ELR (cell line): ENCODE results near the gene PAX2.

Experiments
- DNase-seq: peaks from one replicate; pipeline ENCODE4 v3.0.0-alpha.2; 2015; ENCODE audit warnings: low read depth

Gene PAX2

DNA sequence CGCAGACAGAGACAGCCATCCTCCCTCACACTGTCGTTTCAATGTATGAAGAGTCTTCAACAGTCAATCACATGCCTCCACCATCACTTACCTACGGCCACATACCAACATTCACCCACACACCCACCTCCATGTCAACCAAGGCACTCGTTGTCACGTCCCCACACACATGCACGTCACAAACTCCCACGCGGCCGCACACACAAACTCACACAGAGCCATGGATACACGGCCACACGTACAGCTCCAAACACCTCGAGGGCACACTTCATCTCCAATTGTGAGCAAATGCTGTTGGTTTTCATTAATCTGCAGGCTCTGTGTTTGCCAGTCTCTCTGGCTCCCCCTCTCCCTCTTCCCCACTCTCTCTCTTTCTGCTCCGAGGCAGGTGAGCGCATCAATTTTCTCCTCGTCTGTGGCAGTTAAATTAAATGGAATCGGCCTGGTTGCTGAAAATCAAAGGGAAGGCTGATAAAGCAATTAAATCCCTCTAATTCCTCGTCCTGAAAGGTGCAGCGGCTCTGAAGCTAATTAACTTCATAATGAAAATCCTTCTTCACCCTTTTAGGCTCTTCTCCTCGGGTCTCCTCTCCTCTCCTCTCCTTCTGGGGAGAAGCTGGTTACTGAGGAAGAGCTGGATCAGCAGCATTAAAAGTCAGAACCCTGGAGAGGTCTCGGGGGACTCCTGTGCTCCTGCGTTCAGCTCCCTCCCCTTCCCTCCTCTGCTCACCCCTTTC, 113.5 kb downstream of the PAX2 start:
- no peak for DNase-seq

DNA sequence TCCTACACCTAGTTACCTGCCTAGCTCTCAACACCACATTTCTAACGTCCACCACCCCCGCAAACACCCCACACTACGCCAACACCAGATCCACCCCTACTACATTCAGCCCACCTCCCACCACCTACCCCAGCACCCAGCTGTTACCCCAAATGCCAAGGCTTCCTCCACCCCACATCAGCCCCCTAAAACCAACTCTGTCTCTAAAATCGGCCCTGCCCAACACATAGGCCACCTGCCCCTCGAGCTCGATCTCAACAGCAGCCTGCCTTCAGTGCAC, 114.0 kb downstream of the PAX2 start:
- DNase-seq, result no peak

DNA sequence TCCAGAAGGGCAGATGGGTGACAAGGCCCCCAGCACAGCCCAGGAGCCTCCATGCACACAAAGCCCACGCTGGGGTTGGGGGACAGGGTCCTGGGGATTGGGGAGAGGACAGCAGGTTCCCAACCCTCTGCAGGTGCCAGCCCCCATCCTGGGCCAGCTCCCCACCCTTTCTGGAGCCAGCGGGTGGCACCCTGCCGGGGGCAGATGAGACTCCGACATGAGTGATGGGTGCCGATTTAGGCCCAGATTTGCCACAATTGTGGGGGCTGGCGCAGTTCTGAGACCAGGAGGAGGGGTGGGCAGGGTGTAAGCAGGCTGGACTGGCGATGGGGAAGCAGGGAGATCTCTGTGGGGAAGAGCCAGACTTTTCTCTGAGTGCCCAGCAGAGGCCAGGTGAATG, 118.1 kb downstream of the PAX2 start:
- no peak for DNase-seq

DNA sequence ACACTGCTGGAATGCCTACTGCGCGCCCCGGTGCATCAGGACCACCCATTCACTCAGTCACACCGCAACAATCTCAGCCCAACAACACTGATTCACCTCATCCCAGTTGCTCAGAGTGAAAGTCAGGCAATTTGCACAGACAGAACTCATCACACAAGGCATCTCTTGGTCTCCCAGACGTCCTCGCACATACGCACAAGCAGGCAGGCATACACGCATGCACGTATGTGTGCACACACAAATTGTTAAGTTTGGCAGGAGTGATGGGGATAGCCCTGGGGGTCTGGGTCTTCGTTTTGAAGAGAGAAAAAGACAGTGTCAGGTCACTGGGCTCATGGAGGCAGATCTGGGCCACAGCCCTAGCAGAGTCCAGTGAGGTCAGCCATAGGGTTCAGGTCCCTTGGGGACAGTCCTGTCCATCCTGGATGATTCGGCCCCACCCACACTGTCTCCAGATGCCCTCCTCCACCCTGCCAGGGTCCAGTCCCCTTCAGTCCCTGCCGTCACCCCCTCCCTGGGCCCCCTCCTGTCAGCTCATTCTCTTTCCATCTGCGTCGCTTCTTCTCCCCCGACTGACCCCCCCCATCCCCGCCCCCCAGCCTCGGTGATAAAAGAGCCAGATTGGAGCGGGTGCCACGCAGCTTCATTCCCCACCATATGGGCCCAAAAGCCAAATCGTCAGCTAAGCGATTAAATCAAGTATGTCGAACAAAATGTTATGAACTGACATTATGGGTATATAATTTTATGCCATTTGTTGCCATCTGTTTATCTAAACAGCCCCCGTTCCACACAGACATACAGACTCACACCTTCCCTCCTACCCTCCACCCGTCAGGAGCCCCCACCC, 118.9 kb downstream of the PAX2 start:
- DNase-seq, result no peak

DNA sequence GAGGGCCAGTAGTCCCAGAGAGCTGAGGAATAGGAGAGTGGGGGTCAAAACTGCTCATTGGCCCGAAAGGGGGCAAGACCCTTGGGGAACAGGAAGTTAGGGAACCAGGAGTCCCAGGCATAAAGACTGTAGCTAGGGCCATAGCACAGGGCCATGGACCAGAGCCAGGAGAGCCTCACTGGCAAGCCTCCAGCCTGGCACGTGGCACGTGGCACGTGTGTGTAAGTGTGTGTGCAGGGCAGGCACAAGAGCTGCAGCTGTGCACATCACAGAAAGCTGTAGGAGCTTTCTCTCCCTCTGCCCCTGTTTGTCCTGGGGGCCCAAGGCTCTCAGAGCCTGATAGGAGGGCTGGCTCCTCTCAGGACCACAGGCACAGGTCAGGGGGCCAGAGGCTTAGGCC, 119.6 kb downstream of the PAX2 start:
- no peak for DNase-seq

DNA sequence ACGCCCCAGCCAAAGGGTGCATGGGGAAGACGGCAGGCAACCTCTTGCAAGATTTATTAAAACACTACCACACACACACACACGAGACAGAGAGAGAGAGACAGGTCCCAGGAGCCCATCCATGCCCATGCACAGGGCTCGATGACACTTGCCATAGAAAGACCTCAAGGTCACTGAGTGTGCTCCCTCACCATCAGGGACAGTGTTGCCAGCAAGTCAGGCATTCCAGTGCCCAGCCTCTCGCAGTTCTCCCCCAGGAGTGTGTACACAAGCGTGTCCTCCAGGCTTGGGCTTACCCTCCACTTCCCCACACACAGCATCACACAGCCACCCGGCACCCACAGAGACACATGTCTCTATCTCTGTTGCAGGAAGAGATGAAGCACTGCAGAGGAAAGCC, 120.6 kb downstream of the PAX2 start:
- DNase-seq, result no peak

DNA sequence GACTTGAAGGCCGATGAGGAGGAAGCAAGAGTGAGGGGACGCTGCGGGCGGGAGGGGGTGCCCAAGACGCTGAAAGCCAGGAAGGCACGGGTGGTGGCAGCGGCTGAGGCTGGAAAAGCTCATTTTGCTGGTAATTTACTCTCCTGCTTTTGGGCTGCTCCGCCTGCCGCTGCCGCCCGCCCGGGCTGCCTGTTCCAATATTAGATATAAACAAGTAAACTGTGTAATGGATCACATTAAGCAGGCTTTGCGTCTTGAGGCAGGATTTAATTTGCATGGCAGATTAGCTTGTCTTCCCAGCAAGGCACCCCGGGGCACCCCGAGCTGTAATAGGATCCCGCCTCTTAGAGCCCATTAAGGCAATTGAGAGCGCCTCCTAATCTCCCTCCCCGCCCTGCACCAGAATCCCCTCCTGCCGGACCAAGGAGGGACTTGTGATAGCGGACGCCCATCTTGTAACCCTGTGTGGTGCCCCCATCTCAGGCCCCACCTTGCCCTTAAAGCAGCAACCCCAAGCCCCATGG, 121.3 kb downstream of the PAX2 start:
- no peak for DNase-seq

DNA sequence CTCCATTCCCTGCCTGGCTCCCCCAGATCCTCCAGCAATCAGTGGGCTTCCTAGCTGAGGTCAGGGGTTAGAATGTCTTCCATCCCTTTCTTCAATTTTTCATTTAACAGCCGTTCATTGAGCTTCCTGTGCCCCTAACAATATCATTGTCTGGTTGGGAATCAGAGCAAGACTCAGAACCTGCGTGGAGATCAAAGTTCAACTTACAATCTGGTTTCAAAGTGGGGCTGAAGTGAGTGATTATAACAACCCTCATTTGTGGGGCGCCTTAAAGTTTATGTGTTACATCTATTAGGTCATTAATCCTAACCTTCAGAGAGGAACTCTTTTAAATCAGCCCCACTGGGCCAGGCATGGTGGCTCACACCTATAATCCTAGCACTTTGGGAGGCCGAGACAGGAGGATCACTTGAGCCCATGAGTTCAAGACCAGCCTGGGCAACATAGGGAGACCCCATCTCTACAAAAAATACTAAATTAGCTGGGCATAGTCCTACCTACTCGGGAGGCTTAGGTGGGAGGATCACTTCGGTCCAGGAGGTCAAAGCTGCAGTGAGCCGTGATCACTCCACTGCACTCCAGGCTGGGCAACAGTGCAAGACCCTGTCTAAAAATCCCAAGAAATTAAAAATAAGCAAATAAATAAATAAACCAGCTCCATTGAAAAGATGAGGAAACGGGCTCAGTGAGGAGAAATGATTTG, 122.0 kb downstream of the PAX2 start:
- no peak for DNase-seq

DNA sequence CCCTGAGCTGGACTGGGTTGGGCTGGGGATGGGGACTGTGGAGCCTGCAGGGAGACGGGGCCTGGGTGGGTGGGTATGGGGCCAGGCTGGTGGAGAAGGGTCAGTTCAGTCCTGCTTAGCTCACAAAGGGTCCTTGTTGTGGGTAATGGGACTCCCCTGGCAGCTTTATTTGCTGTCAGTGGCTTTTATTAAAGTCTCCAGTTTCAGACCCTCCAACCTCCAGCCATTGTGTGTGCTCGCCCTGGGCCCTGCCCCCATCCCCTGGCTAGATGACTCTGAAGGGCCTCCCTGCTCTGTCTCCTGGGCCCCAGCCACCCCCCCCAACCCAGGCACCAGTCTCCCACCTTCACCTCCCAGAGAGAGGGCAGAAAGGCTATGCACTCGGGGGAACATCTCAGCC, 123.0 kb downstream of the PAX2 start:
- no peak for DNase-seq

DNA sequence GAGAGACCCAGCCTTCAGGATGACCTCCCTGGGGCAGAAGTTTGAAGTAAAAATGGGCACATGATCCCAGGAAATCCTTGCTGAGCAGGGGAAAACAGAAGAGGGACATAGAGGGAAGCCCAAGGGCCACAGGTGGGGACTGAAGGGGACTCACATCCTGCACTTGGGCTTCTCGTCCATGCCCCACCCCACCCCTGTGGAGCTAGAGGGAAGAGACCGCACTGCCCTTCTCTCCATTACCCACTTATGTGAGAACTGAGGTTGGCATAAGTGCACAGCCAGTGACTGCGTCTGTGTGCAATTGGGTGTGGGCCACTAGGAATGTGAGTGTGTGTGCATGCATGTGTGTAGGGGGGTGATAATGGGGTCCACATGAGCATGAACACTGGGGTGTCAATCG, 124.0 kb downstream of the PAX2 start:
- no peak for DNase-seq

DNA sequence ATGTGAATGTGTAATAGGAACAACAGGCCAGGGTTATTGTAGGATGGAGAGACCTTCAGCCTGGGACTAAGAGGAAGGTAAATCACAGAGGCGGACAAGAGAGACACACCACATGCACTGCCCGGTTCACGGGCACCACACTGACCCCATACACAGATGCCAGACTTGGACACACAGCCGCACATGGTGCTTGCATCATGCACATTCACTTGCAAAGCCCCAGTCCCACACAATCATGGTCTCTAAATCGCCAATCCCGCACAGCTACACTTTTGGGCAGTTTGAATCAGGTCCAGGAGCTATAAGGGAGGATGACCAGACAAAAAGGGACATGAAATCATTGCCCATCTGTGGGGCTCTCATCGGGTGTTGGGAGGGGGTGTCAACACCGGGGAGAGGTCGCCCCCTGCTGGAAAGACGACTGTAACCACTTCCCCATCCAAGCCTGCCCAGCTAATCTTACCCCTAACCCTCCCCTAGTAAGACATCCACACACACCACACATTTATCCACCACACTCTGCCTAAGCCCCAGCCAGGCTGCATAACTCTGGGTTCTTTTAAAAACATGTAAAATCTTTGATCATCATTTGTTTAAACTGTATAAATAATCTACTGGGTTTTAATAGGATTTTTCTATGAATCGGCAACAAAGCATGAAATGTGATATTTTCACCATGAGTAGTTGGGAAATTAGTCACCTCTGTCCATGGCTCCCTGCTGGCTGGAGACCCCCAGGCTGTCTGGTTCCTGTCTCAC, 126.8 kb downstream of the PAX2 start:
- DNase-seq, result peak; percentile 70

DNA sequence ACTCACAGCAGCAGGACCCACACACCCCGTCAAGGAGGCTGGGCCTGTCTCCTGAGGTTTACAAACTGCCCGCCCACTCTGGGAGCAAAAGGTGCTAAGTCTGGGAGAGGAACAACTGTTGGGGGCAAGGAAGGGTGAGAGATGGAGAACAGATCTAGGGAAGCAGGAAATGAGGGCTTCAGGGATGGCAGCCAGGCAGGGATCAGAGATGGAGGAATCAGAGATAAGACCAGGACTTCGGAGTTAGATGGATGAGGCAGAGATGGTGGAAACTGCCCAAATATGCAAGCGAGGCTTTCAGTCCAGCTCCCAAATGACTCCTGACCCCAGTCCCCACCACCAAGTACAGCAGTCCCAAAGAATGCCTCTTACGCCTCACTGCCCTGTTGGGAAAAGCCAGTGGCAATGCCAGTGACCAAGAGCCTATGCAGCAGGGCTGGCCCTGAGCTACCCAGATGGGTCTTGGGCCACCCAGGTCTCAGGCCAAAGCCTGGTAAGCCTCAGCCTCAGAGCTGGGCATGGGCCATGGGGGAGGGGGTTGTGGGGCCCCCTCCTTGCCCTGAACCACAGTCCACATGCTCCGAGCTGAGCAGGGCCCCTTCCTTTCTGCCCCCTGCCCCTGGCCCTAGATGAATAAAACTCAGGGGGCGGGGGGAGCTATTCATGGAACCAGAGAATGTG, 127.9 kb downstream of the PAX2 start:
- no peak for DNase-seq

DNA sequence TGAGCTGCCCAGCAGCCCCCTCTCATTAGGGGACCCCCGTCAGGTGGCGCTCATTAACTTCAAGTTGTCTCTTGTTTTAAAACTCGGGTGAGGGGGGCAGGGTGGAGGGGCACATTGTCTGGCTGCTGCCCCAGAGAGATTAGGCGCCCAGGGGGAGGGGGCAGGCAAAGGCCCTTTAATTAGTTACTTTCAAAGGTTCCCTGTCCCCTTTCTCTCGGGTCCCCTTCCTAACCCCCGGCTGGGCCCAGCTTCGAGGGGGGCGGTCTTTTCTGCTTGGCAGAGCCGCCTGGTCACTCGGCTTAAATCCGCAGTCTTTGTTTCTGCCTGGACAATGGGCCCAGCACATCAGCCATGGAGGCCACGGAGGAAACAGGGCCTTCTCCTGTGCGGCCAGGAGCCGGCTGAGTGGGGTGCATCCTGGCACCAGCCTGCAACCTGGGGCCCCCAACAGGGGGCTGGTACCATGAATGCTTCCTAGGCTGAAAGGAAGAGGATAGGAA, 128.5 kb downstream of the PAX2 start:
- DNase-seq, result no peak

DNA sequence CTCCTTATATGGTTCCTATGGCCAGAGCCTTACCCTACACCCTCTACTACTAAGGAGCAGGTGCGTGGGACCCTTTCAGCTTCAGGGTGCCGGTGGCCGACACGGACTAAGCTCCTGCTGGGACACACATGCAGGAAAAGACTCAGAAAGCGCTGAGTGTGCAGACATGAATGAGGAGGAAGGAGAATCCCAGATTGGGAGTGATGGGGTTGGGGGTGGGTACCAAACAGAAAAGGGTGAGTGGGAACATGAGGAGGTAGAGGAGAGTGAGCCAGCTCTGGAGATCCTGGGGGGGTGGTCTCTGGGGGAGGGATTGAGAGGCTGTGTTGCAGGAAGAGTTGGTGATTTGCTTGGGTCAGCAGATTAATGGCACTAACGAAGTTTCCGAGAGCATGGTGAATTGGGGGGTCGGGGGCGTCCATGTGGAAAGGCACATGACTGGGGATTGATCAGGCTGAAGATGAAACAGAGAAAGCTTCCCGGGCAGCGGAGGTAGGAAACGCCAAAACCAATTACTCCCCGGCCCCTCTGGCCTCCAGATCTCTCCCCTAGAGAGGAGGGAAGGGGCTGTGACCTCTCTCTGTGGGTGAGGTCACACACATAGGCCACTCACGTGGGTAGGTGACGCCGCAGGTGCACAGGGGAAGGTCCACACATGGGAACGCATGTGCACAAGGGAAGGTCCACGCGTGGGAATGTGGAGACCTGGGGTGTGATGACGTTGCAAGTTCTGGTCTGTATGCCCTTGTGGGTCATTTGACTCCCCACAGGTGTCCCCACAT, 129.5 kb downstream of the PAX2 start:
- DNase-seq, result no peak

DNA sequence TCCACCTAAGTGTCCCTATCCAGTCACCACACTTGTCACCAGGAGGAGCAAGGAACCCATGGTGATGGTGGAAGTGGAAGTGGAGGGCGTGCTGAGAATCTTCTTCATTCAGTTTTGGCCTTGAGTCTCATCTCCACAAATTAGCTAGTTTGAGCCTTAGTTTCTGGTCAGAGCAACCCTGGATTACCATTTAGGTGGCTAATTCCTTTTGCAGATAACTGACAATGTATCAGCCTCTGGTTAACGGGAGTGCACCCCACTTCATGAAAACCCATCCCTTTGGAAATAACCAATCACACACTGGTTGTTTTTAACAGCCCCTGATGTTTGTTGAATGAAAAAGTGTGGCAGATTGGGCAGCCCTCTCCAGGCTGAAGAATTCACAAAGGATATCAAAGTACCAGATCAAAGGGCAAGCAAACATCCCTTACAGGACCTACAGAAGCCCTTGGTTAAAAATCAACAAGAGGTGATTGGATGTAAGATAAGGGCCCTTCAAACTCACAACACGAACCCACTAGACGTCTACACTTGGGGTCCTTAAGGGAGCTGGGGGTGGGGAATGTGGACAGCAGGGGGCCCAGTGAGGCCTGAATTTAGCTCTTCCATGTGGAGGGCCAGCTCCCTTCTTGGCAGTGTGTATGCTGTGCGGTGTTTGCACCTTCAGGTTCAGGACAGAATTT, 130.2 kb downstream of the PAX2 start:
- no peak for DNase-seq

DNA sequence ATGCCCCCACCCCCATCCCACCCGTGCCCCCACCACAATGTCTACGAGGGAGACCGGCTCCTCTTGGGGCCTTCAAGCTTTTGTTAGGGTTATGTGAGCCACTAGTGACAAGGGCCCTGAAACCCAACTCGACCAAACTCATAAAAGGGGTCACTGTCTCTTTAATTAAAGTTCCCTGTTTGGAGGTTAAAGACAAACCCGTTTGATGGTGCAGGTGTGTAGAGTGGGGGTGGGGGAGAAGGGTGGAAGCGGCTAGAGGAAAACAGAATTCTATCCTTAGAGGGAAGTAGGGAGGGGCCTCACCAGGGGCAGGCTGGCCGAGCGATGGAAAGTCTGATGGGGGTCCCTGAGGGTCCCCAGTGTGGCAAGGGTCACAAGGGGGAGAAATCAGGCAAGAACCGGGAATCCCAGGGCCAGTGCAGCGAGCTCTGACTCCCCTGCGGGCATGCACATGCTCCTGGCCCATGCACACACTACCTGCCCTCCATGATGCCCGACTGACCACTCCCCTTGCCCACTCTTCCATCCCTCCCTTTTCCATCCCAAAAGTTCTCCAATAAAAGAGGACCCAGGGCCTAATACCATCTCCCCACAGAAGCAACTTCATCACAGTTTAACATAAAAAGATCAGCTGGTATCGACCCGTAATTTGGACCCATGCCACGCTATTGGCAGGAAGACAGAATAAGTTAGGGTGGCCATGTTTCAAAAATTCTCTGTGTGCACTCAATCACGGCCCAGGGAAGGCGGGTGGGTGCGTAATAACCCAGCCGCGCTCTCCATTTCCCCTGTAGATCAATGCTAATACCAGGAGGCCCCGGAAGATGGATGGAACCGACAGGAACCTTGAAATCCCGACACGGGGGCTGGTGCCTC, 131.4 kb downstream of the PAX2 start:
- no peak for DNase-seq

DNA sequence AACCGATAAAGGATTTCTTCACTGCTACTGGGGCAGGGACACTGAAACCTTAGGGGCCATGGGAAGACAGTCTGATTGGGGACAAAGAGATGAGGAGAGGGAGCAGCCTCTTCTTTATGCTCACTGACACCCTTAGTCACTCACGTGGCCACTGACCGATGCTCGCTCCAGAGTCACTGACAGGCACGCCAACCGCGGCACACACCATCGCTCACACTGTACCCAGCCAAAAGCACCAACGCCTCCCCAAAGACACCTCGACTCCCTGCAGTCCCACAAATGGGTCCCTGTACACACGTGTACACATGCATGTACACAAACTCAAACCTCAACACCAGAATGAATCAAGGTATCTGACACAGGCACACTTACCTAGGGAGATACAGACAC, 132.1 kb downstream of the PAX2 start:
- no peak for DNase-seq

DNA sequence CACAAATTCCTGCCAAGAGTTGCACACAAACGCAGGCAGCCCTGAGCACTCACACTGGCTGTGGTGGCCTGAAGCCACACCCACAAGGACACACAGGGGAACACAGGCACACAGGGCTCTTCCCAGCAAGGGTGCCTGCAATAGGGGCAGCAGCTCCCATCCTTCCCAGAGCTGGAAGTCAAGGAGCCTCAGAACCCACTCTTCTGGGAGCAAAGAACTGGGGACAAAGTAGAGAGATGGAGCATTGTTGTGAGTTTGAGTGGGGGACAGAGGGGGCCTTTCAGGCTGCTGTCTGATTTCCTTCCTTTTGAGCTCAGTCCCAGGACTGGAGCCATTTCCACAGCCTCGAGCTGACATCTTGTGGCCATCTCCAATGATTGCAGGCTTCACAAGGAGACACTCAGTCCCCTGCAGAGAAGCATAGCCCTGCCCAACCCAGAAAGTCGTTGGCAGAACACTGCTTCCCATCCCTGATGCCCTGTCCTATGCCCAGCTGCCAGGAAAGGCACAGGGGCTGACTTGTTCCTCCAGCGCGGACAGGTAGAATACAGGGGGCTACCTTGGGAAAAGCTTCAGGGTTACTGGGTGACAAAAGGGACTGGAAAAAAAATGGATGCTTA, 133.0 kb downstream of the PAX2 start:
- peak; percentile 81 for DNase-seq
